GM03348 (cell line): ENCODE measurements around the gene KCNG1.

Source experiments
- DNase-seq: peaks from one replicate; pipeline ENCODE4 v3.0.0; 2012; ENCODE audit warnings: low spot score

The KCNG1 gene

DNA sequence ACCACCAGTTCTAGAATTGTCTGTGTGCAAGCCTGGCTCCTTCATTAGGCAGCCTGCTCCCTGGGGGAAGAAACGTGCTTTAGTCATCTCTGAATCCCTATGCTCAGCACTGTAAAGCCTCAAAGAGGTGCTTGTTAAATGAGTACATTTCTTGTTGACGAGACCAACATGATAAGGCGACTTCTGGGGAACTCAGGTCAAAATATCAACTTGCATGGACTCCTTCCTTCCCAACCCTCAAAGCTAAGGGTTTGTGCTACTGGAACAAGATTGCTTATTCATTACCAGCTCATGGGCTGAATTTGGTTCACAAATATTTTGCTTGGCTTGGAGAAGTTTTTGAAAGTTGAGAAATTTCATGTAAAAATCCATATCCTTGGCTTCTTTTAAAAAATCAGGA is 10.6 kb downstream of the KCNG1 start:
- DNase-seq = no peak

DNA sequence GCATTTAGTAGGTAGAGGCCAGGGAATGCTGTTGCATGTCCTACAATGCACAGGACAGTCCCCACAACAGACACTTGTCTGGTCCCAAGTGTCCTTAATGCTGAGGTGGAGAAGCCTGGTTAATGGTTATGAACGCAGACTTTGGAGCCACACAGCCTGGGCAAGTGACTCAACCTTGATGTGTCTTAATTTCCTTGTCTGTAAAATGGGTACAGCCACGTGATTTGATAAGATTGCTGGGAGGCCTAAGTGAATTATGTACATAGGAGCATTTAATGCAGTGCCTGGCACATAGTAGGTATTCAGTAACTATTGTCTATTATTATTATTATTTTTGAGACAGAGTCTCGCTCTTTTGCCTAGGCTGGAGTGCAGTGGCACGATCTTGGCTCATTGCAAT is 11.4 kb downstream of the KCNG1 start:
- no peak for DNase-seq

DNA sequence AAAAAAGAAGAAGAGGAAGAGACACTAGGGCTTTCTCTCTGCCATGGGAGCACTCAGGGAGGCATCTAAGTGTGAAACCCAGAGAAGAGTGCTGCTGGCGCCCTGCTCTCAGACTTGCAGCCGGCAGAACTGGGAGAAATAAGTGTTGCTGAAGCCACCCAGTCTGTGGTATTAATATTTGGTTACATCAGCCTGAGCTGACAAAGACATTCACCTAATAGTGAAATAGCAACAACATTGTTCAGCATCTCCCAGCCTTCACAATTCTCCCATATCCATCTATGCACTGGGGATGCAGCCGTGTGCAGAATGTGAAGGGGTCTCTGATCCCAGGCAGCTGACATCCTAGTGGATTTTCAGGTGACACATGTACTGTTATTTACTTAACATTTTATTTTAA is 12.0 kb downstream of the KCNG1 start:
- no peak for DNase-seq

DNA sequence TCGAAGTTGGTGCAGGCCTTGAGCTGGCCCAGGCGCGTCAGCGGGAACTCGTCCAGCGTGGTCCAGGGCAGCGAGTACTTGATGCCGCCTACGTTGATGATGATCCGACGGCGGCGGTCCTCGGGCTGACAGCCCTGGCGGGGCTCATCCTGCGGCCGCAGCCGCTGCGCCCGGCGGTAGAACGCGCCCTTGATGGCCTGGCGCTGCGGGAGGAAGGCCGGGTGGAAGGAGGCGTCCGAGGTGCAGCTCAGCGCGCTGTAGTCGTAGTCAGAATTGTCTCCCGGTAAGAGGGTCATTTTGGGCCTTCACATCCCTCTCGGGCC is 12.9 kb downstream of the KCNG1 start:
- no peak for DNase-seq

DNA sequence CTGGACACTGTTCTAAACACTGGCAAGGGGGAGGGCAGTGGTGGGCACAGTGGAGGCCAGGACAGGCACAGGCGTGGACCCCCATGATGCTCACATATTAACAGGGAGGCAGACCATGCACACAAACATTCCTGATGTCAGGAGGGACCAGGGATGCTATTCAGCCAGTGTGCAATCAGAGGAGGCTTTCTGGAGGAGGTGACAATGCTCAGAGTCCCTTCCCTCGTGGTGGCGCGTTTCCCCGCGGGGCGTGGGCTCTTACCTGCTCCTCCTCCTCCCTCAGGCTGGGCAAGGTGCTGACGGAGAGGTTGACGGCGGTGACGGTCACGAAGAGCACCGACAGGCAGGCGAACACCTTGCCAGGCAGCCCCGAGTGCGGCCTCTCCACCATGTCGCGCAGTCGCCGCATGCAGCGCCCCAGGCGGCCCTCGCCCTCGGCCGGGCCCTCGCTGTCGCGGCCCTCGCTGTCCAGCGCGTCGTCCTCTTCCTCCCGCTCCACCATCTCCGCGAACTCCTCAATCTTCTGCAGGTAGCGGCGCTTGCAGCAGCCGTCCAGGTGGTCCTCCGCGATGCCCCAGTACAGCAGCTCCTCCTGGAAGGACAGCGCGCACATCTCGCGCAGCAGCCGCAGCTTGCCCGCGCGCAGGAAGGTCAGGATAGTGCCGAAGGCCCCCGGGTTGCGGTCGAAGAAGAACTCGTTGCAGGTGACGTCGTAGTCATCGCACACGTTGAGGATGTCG is 13.4 kb downstream of the KCNG1 start:
- no peak for DNase-seq

DNA sequence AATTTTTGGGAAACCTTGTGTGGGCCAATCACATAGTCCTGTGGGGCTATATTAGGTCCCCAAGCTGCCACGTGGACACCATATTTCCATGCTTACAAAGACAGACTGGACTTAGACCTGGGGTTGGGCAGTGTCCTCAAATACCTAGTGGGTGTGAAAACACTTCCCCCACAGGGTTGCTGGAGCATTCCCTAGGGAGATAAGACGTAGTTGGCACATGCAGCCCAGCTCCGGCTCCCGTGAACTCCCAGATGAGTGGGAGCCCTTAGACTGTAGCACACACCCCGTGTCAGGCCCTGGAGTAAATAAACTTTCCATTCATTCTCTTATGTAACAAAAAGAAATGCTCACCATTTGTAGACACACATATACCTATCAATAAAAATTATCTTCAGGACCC is 14.2 kb downstream of the KCNG1 start:
- no peak for DNase-seq

DNA sequence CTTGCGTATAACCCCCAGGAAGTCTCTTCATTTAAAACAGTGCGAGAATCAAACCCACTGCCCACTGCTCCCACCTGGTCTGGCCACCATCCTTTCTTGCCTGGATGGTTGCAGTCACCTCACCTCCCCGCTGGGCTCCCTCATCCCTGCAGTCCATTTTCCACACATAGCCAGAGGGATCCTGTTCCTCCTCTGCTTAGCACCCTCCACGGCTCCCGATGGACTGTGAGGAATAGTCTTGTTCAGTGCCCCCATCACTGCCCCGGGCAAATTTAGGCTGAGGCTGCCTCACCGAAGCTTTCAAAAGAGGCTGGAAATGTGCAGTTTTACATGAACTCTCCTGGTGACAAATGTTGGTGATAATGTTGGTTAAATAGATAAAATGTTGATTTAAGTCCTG is 17.7 kb downstream of the KCNG1 start:
- no peak for DNase-seq

DNA sequence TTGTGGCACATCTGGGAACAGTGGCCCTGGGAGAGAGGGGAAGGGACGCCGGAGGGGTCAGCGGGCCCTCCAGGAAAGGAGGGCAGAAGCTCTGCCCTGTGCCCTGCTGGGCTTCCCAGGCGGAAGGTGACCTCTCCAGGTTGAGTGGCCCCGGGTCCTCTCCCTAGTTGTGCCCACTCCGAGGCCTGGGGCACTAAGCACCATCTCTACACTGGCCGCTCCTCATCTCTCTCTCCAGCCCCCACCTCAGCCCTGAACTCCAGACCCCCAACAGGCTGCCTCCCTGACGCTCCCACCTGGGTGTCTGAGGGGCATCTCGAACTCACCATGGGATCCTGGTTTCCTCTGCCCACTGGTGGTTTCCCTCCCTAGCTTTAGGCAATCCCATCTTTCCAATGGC is 18.1 kb downstream of the KCNG1 start:
- DNase-seq = no peak

DNA sequence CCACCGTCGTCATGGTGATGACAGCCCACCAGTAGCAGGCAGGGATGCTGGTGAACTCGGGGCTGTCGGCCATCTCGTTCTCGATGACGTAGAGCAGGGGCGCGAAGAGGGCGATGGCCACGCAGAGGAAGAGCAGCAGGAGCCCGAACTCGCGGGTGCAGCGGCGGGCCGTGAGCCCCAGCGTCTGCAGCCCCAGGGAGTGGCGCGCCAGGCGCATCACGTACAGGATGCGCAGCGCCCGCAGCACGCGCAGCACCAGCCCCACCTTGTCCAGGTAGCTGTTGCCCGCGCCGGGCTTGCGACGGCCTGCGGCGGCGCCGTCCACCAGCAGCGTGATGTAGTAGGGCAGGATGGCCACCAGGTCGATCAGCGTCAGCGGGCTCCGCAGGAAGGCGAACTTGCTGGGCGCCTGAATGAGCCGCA is 18.6 kb downstream of the KCNG1 start:
- DNase-seq = no peak

DNA sequence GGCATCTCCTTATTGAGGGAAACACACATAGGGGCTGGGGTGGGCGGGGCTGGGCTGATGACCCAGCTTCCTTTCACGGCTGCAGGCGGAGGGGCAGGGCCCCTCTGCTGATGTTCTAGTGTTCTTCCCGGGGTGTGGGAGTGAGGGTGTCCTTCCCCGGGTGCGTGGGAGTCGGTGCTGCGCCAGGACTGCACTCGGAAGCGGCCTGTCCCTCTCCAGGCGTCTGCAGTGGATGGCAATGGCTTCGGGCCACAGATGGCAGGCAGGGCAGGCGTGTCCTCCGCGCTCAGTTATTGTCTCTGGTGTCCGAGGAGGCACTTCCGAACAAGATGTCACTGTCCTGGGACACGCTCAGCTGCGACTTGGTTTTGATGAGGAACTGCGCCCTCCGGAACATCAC is 19.2 kb downstream of the KCNG1 start:
- DNase-seq = no peak

DNA sequence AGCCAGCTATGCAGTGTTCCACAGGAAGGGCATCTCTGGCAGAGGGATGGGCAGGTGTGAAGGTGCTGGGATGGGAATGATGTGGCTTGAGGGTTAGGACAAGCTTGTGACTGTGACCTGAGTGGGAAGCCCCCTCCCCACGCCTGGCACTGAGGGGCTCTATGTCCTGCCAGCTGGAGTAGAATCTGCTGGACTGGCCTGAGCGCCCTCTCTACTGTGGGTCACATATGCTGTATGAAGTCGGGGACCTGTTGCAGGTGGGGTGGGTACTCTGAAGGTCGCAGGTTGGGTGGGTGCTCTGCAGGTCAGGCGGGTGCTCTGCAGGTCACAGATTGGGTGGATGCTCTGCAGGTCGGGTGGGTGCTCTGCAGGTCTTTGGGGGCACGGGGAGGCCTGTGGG is 20.3 kb downstream of the KCNG1 start:
- no peak for DNase-seq

DNA sequence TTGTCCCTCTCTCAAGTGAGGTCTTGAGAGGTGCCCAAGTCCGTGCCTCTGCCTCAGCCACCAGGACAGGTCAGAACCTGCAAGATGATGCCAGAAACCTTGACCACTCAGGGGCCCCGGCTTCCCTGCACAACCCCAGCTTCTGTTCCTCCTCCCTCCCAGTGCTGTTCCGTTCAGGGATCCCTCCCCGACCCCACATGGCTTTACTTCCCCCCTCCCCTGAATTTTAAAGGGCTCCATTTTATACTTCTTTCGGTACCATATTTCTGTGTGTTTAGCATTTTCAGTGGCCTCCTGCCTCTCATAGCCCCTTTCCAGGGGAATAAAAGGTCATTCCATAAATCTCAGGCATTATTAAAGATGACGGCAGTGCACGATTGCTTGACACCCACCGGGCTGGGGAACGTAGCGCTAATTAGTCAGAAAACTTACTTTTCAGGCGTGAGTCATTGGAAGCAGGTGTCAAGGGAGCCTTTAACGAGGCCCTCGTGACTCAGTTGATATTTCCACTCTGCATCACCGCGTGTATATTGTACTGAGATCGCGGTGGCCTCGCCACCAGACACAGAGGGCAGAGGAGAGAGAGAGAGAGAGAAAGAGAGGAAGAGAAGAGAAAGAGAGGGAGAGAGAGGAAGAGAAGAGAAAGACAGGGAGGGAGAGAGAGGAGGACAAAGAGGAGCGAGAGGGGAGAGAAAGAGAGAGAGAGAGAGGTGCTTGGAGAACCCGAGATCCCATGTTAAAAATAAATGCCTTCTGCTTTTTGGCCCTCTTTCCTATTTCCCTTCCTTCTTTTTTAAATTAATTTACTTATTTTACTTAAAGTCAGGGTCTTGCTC is 21.3 kb downstream of the KCNG1 start:
- DNase-seq = no peak

DNA sequence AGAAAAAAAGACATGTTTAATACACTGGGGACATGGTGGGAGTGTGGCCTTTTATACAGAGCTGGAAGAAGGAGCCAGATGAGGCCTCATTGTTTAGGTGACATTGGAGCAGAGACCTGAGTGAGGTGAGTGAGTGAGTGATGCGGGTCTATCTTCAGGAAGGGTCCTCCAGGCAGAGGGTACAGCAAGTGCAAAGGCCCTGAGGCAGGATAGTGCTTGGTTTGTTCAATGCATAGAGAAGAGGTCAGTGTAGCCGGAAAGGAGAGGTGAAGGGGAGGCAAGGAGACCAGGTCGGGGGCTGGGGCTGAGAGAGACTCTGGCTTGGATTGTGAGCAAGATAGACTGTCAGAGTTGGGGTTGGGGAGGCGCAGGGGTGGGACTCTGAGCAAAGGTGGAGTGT is 23.6 kb downstream of the KCNG1 start:
- DNase-seq = no peak

DNA sequence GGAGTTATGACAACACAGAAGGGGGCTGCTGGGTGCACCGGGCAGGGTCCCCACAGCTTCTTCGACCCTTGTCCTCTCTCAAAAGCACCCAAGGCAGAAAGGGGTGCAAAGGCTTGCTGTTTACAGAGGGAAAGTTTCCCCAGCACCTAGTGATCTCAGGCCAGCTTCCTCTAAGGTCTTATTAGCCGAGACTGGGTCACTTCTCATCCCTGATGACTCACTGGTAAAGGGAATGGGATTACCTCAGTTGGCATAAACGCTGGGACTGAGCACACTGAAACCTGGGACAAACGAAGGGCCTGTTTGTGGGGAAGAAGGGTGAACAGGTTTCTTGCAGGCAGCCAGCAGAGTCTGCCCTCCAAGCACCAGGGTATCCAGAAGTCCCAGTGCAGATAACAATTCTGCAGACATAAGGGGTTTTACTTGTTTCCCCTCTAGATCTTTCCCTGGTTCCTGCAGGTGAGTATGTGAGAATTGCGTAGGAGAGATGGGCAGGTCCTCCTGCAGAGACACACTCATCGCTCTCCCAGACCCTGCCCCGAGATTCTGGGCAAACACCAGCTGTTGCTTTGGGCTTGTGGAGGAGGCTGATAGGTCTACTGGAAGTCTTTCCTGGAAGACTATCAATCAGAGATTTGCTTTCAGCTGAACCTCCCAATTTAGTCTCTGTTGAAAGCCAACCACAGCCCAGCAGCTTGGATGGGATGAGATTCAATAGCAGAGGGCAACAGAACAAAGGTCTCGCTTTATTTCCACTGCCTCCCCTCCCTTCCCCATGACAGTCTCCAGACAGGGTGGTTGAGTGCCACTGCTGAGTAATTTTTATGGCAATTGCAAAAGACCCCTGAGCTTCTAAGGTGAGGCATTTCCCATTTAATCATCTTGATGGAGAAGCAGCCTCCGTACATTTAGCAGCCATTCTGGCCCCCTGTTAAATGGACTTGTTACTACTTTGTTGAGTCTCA is 25.7 kb downstream of the KCNG1 start:
- DNase-seq = peak; percentile 54

DNA sequence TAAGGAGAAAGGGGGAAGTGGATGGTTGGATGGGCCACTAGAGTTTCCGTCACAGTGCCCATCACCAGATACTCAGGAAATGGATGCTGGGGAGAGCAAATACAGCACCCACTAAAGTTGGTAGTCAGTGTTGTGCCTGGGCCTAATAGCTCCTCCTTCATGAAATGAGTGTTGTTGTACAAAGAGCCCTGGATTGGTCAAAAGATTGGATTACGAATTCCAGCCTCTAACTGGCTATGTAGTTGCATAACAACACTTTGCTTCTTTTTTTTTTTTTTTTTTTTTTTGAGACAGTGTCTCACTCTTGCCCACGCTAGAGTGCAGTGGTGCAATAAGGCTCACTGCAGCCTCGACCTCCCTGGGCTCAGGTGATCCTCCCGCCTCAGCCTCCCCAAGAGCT is 27.4 kb downstream of the KCNG1 start:
- DNase-seq = peak; percentile 40

DNA sequence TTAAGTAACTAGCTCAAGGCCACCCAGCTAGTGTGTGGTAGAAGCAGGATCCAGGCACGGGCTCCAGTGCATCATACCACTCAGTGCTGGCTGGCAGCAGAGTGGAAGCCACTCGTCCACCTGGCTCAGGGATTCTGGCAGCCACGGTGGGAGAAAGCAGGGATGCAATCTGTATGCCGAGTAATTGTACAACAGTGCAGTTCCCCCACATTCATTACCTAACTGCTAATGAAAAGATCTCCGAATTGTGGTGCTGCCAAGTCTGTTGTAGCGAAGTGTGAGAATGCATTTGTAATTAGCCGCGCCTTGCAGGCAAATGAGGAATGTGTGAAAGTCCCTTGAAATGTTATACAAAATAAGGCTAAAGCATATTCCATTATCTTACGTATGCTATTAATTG is 29.0 kb downstream of the KCNG1 start:
- no peak for DNase-seq

DNA sequence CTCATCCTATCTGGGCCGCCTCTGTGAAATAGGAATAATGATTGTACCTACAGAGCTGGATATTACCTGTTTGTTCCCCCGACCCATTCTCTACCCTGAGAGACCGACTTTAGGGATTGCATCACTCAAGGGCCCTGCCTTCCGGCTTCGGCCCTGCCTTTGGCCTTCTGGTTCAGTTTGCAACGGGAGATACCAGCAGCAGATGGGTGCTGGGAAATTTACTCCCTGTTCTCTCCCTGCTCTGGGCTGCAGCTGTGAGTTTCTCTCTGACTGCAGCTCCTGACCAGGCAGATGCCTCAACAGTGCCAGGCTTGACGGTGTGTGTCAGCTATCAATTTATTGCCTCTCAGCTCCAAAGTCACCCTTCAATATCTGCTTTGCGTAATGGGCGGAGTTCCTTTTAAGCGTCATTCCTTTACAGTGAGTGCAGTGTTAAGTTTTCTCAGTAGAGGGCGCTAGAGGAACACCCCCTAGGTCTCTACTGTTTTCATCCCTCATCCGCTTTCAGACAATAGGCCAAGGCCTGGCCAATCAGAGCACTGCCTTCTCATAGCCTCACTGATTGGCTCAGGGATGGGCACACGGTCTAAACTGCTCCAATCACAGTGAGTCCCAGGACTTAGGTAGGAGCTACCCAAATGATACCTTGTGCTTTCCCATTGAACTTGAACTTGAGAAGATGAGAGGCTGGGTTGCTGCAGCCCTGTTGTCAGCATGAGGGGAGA is 30.0 kb downstream of the KCNG1 start:
- DNase-seq = peak; percentile 88

DNA sequence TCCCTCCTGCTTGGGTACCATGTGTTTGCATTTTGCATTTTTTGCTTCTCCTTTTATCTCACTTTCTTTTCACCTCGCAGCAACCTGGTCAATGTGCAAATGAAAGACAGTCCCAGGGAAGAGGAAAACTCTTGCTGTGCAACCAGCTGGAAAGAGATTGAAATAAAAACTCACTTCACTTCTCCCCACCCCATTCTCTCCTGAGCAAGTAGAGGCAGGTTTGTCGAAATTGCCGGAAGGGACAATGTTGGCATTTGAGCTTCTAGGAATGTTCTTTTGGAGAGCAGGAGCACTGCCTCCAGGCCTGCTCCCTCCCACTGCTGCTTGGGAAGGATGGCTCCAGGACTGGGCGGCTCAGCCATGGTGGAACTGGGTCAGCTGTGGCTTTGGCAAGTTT is 30.6 kb downstream of the KCNG1 start:
- no peak for DNase-seq

DNA sequence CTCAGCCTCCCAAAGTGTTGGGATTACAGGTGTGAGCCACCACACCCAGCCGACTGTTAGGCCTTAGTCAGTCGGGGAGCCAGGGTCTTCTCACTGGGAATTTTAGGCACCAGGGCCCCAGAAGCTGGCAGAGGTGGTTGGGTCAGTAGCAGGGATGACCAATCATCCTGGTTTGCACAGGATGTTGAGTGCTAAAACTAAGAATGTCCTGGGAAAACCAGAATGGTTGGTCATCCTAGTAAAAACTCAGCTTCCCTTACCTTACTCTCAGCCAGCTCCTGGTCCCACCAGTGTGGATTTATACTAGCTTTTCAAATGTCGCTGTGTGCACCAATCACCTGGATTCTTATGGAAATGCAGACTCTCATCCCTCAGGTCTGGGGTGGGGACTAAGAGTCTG is 31.8 kb downstream of the KCNG1 start:
- DNase-seq = no peak

DNA sequence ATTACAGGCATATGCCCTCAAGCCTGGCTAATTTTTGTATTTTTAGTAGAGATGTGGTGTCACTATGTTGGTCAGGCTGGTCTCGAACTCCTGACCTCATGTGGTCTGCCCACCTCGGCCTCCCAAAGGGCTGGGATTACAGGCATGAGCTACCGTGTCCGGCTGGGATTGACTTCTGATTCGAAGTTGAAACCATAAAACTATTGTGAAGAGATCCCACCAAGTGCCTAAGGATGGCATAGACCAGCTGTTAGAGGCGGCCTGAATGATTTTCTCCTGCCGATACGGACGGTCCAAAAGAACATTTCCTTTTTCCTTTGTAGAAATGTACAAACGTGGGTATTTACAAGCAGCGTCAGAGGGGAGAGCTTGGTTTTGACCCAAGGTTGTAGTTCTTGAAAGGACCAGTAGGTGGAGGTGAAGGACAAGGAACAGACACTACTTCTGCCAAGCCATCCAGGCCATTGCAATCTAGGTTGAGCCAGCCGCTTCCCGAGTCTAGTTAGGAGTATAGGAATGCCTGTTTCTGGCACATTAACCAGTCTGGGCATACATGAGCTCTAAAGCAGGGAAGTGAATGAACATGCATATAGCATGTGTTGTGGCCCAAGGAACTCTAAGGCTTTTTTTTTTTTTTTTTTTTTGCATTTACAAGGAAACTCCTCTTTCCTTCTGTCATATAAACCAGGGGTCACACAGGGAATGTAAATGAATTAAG is 35.3 kb downstream of the KCNG1 start:
- DNase-seq = peak; percentile 86

DNA sequence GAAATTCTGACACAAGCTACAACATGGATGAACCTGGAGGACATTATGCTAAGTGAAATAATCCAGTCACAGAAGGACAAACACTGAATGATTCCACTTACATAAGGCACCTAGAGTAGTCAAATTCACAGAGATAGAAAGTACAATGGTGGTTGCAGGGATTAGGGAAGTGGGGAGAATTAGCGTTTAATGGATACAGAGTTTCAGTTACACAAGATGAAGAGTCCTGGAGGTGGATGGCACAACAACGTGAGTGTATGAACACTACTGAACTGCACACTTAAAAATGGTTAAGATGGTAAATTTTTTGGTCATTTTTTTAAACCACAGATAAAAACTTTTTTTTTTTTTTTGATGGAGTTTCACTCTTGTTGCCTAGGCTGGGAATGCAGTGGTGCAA is 39.6 kb downstream of the KCNG1 start:
- no peak for DNase-seq
